ENCODE measurements around the gene SAMMSON.

The SAMMSON gene

GRCh38 chr3:70065696-70066253, 66.2 kb downstream of the SAMMSON start:
- H3K4me1 ChIP-seq (ENCODE audit: insufficient read depth, low read length), result no peaks in the 10 kb centered on the region
- H3K27ac ChIP-seq (ENCODE audit: low read depth, low read length), result no peak overlapping the region
- no peak overlapping the region for H3K9ac ChIP-seq (ENCODE audit: low read length)

GRCh38 chr3:70067860-70068521, 68.5 kb downstream of the SAMMSON start:
- Histone ChIP-seq H3K27me3 (ENCODE audit: control insufficient read depth in 1 of 2, insufficient read depth in 2 of 2, low read length in 2 of 2) (no peaks in the 10 kb centered on the region), H3K4me1 (ENCODE audit: insufficient read depth, low read length) (no peaks in the 10 kb centered on the region), H3K27ac (ENCODE audit: low read depth, low read length) (no peak overlapping the region), H3K9ac (ENCODE audit: low read length) (no peak overlapping the region), H3K36me3 (ENCODE audit: insufficient read depth, low read length) (no peaks in the 10 kb centered on the region), H3K9me3 (ENCODE audit: low read length) (no peaks in the 10 kb centered on the region), H3K4me3 (ENCODE audit: low read depth in 1 of 2, low read length in 2 of 2) (no peak overlapping the region)

More at GRCh38 chr3:70065696-70066253, 66.2 kb downstream of the SAMMSON start:
- no peaks in the 10 kb centered on the region for H3K9me3 ChIP-seq (ENCODE audit: low read length)
- no peaks in the 10 kb centered on the region for H3K36me3 ChIP-seq (ENCODE audit: insufficient read depth, low read length)
- H3K27me3 ChIP-seq (ENCODE audit: control insufficient read depth in 1 of 2, insufficient read depth in 2 of 2, low read length in 2 of 2), result no peaks in the 10 kb centered on the region
- no peak overlapping the region for H3K4me3 ChIP-seq (ENCODE audit: low read depth in 1 of 2, low read length in 2 of 2)

GRCh38 chr3:70069557-70069956, 70.0 kb downstream of the SAMMSON start:
- H3K27me3 ChIP-seq (ENCODE audit: control insufficient read depth in 1 of 2, insufficient read depth in 2 of 2, low read length in 2 of 2), result no peaks in the 10 kb centered on the region
- no peak overlapping the region for H3K27ac ChIP-seq (ENCODE audit: low read depth, low read length)

GRCh38 chr3:70071138-70071537, 71.6 kb downstream of the SAMMSON start:
- Histone ChIP-seq H3K4me1 (ENCODE audit: insufficient read depth, low read length) (no peaks in the 10 kb centered on the region), H3K27me3 (ENCODE audit: control insufficient read depth in 1 of 2, insufficient read depth in 2 of 2, low read length in 2 of 2) (no peaks in the 10 kb centered on the region), H3K9me3 (ENCODE audit: low read length) (no peaks in the 10 kb centered on the region), H3K9ac (ENCODE audit: low read length) (no peak overlapping the region), H3K27ac (ENCODE audit: low read depth, low read length) (no peak overlapping the region), H3K4me3 (ENCODE audit: low read depth in 1 of 2, low read length in 2 of 2) (no peak overlapping the region), H3K36me3 (ENCODE audit: insufficient read depth, low read length) (no peaks in the 10 kb centered on the region)

More at GRCh38 chr3:70069557-70069956, 70.0 kb downstream of the SAMMSON start:
- no peak overlapping the region for H3K9ac ChIP-seq (ENCODE audit: low read length)
- H3K9me3 ChIP-seq (ENCODE audit: low read length), result no peaks in the 10 kb centered on the region
- H3K4me3 ChIP-seq (ENCODE audit: low read depth in 1 of 2, low read length in 2 of 2), result no peak overlapping the region
- no peaks in the 10 kb centered on the region for H3K4me1 ChIP-seq (ENCODE audit: insufficient read depth, low read length)
- H3K36me3 ChIP-seq (ENCODE audit: insufficient read depth, low read length), result no peaks in the 10 kb centered on the region

GRCh38 chr3:70072180-70072579, 72.6 kb downstream of the SAMMSON start:
- peak overlapping the region in 1 of 2 donors; percentile 40 for H3K4me3 ChIP-seq (ENCODE audit: low read depth in 1 of 2, low read length in 2 of 2)
- no peak overlapping the region for H3K27ac ChIP-seq (ENCODE audit: low read depth, low read length)

GRCh38 chr3:70072754-70073153, 73.2 kb downstream of the SAMMSON start:
- Histone ChIP-seq H3K9me3 (ENCODE audit: low read length) (no peaks in the 10 kb centered on the region), H3K27me3 (ENCODE audit: control insufficient read depth in 1 of 2, insufficient read depth in 2 of 2, low read length in 2 of 2) (no peaks in the 10 kb centered on the region), H3K27ac (ENCODE audit: low read depth, low read length) (no peak overlapping the region), H3K9ac (ENCODE audit: low read length) (no peak overlapping the region), H3K4me1 (ENCODE audit: insufficient read depth, low read length) (no peaks in the 10 kb centered on the region), H3K4me3 (ENCODE audit: low read depth in 1 of 2, low read length in 2 of 2) (no peak overlapping the region), H3K36me3 (ENCODE audit: insufficient read depth, low read length) (no peaks in the 10 kb centered on the region)

More at GRCh38 chr3:70072180-70072579, 72.6 kb downstream of the SAMMSON start:
- no peaks in the 10 kb centered on the region for H3K27me3 ChIP-seq (ENCODE audit: control insufficient read depth in 1 of 2, insufficient read depth in 2 of 2, low read length in 2 of 2)
- H3K9me3 ChIP-seq (ENCODE audit: low read length), result no peaks in the 10 kb centered on the region
- H3K9ac ChIP-seq (ENCODE audit: low read length), result no peak overlapping the region
- H3K4me1 ChIP-seq (ENCODE audit: insufficient read depth, low read length), result no peaks in the 10 kb centered on the region
- no peaks in the 10 kb centered on the region for H3K36me3 ChIP-seq (ENCODE audit: insufficient read depth, low read length)

GRCh38 chr3:70075101-70075500, 75.6 kb downstream of the SAMMSON start:
- Histone ChIP-seq H3K9ac (ENCODE audit: low read length) (no peak overlapping the region), H3K27me3 (ENCODE audit: control insufficient read depth in 1 of 2, insufficient read depth in 2 of 2, low read length in 2 of 2) (no peaks in the 10 kb centered on the region), H3K36me3 (ENCODE audit: insufficient read depth, low read length) (no peaks in the 10 kb centered on the region), H3K9me3 (ENCODE audit: low read length) (no peaks in the 10 kb centered on the region), H3K4me1 (ENCODE audit: insufficient read depth, low read length) (no peaks in the 10 kb centered on the region), H3K4me3 (ENCODE audit: low read depth in 1 of 2, low read length in 2 of 2) (no peak overlapping the region), H3K27ac (ENCODE audit: low read depth, low read length) (no peak overlapping the region)

- no peak overlapping the region for H3K9ac ChIP-seq (ENCODE audit: low read length)
- H3K4me1 ChIP-seq (ENCODE audit: insufficient read depth, low read length), result no peaks in the 10 kb centered on the region
- no peak overlapping the region for H3K4me3 ChIP-seq (ENCODE audit: low read depth in 1 of 2, low read length in 2 of 2)
- no peaks in the 10 kb centered on the region for H3K36me3 ChIP-seq (ENCODE audit: insufficient read depth, low read length)
- H3K9me3 ChIP-seq (ENCODE audit: low read length), result no peaks in the 10 kb centered on the region
- H3K27ac ChIP-seq (ENCODE audit: low read depth, low read length), result no peak overlapping the region
- H3K27me3 ChIP-seq (ENCODE audit: control insufficient read depth in 1 of 2, insufficient read depth in 2 of 2, low read length in 2 of 2), result no peaks in the 10 kb centered on the region
Measured at GRCh38 chr3:70076396-70076795, 76.9 kb downstream of the SAMMSON start.

GRCh38 chr3:70078778-70079177, 79.2 kb downstream of the SAMMSON start:
- Histone ChIP-seq H3K9me3 (ENCODE audit: low read length) (no peaks in the 10 kb centered on the region), H3K27ac (ENCODE audit: low read depth, low read length) (no peak overlapping the region), H3K4me1 (ENCODE audit: insufficient read depth, low read length) (no peaks in the 10 kb centered on the region), H3K4me3 (ENCODE audit: low read depth in 1 of 2, low read length in 2 of 2) (no peak overlapping the region), H3K27me3 (ENCODE audit: control insufficient read depth in 1 of 2, insufficient read depth in 2 of 2, low read length in 2 of 2) (no peaks in the 10 kb centered on the region), H3K36me3 (ENCODE audit: insufficient read depth, low read length) (no peaks in the 10 kb centered on the region), H3K9ac (ENCODE audit: low read length) (no peak overlapping the region)

- no peaks in the 10 kb centered on the region for H3K27me3 ChIP-seq (ENCODE audit: control insufficient read depth in 1 of 2, insufficient read depth in 2 of 2, low read length in 2 of 2)
- no peaks in the 10 kb centered on the region for H3K36me3 ChIP-seq (ENCODE audit: insufficient read depth, low read length)
- H3K4me3 ChIP-seq (ENCODE audit: low read depth in 1 of 2, low read length in 2 of 2), result no peak overlapping the region
- no peak overlapping the region for H3K9ac ChIP-seq (ENCODE audit: low read length)
- H3K9me3 ChIP-seq (ENCODE audit: low read length), result no peaks in the 10 kb centered on the region
- H3K27ac ChIP-seq (ENCODE audit: low read depth, low read length), result no peak overlapping the region
- H3K4me1 ChIP-seq (ENCODE audit: insufficient read depth, low read length), result no peaks in the 10 kb centered on the region
Measured at GRCh38 chr3:70085613-70086012, 86.1 kb downstream of the SAMMSON start.

GRCh38 chr3:70086336-70086735, 86.8 kb downstream of the SAMMSON start:
- H3K27me3 ChIP-seq (ENCODE audit: control insufficient read depth in 1 of 2, insufficient read depth in 2 of 2, low read length in 2 of 2), result no peaks in the 10 kb centered on the region
- no peaks in the 10 kb centered on the region for H3K9me3 ChIP-seq (ENCODE audit: low read length)
- no peaks in the 10 kb centered on the region for H3K36me3 ChIP-seq (ENCODE audit: insufficient read depth, low read length)
- H3K9ac ChIP-seq (ENCODE audit: low read length), result no peak overlapping the region
- H3K4me1 ChIP-seq (ENCODE audit: insufficient read depth, low read length), result no peaks in the 10 kb centered on the region
- no peak overlapping the region for H3K27ac ChIP-seq (ENCODE audit: low read depth, low read length)
- H3K4me3 ChIP-seq (ENCODE audit: low read depth in 1 of 2, low read length in 2 of 2), result no peak overlapping the region

Measured in muscle layer of colon (tissue), 2 donors.